HCEC 1CT (cell line): Measurements from ENCODE around the gene MYBPH.

ENCODE experiments used
- DNase-seq: peaks from one replicate; pipeline ENCODE4 v3.0.0-alpha.2; 2017

The MYBPH gene

DNA sequence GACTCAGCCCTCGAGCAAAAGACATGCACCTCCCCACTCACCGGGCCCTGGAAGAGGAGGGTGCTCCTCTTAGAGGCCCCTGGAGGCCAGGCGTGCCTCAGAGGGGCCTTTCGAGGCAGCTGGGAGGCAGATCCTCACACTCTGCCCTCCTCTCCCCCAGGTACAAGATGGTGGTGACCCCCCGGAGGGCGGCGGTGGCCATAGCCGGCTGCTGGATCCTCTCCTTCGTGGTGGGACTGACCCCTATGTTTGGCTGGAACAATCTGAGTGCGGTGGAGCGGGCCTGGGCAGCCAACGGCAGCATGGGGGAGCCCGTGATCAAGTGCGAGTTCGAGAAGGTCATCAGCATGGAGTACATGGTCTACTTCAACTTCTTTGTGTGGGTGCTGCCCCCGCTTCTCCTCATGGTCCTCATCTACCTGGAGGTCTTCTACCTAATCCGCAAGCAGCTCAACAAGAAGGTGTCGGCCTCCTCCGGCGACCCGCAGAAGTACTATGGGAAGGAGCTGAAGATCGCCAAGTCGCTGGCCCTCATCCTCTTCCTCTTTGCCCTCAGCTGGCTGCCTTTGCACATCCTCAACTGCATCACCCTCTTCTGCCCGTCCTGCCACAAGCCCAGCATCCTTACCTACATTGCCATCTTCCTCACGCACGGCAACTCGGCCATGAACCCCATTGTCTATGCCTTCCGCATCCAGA is 10.4 kb downstream of the MYBPH start:
- no peak for DNase-seq

DNA sequence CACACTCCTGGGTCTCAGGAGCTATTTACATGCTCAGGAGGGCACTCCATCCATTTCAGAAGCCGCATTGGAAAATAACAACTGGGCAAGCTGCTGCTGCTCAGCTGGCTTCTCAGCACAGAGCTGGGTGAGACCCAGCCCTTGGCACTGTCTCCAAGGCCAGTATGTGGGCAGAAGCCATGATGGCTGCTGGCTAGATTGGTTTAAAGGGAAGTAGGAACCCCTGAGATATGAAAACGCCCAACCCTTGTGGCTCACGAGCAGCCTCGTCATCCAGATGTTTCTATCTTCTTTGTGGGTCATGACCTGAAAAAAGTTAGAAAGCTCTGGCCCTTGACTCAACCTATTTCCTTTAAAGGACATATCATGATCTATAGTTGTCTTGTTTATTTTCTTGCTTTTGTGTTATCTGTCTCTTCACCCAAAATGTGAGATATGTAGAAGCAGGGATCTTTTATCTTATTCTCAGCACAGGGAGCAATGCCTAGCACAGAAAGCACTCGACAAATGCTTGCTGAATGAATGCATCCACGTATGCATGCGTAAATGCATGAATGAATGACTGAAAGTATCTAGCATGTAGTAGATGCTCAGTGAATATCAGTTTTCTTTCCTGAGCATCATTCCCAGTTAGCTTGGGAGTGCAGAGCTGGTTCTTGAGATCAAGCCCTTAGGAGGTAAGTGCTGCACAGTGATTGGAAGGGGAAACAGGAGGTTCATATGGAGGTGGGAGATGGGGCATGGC is 11.6 kb downstream of the MYBPH start:
- DNase-seq = peak; percentile 7

DNA sequence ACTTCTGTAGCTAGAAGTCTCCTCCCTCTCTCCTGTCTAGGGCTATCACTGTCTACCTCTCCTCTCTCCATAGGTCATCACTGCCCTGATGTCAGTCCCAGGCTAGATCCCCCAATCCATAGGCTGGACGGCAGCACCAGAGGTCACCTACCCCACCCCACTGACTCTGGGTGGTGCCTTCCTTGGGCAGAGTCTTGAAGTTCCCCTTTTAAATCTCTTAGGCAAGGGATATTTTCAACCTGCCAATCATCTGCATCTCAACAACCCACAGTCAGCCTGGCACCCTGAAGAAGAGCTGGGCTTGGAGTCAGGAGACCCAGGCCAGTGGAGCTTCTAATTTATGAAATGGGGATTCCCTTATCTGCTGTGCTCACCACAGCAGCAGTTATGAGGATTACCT is 13.2 kb downstream of the MYBPH start:
- DNase-seq = no peak

DNA sequence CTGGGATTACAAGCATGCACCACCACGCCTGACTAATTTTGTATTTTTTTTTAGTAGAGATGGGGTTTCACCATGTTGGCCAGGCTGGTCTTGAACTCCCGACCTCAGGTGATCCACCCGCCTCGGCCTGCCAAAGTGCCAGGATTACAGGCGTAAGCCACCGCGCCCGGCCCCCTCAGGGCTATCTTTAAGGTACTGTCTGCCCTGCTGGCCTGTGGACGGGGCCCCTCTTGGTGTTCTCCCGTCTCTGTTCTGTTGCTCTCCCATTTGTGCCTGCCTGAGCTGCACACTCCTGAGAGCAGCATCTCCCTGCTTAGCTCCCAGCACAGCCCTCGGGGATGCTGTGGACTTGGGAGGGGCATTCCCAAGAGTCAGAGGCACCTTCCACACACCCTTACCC is 13.9 kb downstream of the MYBPH start:
- no peak for DNase-seq

DNA sequence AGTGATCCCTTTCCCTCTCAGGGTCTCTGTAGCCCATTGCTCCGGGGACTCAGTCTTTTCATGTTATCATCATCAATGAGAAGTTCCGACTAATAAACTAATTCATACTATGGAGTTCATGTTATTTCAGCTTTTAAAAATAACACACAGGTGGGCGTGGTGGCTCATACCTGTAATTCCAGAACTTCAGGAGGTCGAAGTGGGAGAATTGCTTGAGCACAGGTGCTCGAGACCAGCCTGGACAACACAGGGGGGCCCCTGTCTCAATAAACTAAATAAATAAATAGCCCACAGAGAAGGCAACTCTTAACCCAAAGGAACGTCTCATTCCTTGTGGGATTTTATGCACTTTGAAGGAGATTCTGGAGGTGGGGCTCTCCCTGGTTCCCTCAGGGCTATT is 14.5 kb downstream of the MYBPH start:
- no peak for DNase-seq

DNA sequence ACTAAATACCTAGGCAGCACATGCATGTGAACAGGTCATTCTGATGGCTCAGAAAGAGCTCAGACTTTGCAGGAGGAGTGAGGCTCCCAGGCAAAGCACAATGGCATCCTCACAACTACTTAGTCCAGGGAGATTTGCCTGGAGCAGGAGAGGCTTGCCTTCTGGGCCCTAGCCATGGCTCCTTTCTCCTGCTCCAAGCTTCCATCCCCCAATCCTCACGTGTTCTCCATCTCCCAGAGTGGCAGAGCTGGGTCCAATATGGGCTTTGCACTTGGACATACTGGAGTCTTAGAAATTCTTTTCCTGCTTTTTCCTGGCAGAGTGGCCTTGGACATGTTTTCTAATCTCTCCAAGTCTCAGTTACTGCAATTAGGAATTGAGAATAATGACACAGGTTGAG is 15.8 kb downstream of the MYBPH start:
- DNase-seq = no peak

DNA sequence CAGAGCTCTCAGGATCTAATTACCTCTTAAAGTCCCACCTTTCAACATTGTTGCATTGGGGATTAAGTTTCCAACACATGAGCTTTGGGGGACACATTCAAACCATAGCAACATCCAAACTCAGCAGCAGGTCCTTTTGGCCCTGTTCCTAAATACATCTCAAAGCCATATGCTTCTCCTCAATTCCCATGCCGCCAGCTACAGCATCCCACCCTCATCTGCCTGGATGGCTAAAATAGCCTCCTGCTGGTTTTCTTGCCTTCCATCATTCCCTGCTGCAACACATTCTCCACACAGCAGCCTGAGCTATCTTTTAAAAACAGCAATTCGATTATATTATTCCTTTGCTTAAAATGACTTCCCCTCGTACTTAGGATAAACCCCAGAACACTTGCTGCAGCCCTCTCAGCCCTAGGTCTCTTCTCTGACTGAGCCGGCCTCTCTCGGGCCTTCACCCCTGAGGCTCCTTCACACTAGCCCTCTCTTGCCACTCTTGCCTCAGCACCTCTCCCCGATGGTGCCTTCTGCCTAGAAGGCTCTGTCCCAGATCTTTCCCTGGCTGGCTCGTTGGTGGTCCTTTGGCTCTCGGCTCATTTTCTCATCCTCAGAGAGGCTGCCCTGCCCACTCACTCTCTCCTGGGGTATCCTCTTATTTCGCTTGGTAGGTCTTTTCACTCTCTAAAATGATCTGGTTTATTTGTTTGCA is 16.5 kb downstream of the MYBPH start:
- no peak for DNase-seq

DNA sequence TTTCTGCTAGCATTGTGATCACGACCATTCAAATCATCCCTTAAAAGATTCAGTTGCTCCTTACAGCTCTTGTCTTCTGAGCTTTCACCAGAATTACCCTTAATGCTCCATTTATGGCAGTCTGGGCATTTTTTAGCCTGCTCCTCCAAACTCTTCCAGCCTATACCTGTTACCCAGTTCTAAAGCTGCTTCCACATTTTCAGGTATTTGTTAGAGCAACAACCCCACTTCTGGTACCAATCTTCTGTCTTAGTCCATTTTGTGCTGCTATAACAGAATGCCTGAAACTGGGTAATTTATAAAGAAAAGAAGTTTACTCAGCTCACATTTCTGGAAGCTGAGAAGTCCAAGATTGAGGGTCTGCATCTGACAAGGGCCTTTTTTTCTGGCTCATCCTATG is 17.2 kb downstream of the MYBPH start:
- no peak for DNase-seq

DNA sequence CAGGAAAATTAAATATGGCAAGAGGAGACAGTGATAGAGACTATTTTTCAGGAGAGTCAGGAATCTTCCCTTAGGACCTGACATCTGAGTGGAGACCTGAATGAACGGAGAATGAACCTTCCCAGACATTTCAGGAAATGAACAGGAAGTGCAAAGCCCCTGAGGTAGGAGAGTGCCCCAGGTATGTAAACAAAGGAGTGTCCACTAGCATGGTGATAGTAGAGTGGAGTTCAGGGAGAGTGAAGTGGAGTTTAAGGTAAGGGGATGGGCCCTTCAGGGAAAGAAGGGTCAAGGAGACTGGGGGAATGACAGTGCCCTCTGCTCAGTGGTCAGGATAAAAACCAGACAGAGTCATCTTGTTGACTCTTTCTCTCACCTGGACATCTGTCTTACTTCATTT is 19.3 kb downstream of the MYBPH start:
- no peak for DNase-seq

DNA sequence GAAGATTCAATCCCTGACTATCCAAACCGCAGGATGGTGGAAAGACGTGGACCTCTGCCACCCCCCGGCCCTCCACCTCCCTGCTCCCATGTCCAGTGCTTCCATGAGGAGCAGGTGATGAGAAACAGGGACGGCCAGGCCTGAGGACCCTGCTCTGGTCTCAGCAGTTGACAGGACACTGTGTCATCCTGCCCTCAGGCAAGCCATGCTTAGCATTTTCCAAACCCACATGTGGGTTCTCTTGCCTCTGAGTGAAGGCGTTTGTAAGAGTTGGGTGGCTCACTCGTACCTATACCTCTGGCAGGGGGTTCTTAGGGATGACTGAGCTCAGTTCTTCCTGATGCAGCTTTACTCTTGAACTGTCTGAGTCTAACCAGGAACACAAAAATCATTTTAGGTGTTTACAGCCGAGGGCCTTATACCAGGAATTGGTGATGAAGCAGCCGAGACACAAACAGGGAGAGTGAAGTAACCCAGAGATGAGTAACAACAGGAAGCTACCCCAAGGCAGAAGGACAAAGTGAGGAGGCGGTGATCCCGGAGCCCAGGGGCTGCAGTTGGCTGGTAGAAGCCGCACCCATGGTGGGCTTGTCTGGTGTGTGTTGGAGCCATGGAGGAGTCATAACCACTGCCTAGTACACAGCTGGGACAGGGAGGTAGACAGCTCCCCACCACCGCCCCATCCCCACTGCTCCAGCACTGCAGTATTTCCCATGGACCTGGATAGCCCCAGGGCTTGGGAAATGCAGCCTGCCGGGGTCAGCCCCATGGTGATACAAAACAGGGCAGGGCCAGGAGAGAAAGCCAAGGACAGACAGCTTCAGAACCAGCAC is 21.4 kb downstream of the MYBPH start:
- DNase-seq = peak; percentile 32

DNA sequence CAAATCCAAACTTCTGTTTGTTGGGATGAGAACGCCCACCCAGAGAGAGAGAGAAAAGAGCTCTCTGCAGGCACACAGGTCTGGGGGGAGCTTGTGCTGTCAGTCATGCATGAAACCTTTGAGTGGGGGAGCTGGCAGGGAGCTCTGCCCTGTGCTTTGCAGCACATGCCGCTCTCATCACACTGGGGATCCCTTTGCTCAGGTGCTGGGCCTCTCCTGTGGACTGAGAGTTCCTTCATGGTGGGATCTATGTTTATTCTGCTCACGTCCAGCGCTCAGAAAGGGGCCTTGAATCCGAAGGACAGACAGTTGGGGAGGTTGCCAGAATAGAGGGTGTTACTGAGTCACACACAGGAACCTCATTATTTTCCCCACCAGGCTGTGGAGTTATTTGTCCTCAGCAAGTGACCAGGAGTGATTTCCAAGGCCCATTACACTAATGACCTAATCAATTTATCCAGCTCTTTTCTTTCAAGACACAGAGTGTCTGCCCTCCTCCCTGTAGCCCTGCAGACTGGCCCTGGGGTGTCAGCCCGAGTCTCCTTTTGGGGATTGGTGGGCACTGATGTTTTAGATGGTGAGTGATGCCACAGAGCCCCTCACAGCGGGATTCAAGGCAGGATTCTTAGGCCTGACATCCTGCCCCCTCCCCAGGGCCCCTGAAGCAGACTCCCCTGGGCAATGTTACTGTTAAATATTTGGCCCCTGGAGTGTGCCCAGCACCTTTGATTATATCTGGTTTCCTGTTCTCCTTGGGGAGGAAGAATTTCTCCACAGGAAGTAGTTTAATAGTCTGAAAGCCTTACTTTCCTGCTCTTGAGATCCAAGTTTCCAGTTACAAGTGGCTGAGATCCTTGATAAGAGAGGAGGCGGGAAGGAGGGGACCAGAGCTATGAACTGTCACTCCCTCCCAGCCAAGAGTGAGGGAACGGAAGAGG is 22.3 kb downstream of the MYBPH start:
- DNase-seq = no peak

DNA sequence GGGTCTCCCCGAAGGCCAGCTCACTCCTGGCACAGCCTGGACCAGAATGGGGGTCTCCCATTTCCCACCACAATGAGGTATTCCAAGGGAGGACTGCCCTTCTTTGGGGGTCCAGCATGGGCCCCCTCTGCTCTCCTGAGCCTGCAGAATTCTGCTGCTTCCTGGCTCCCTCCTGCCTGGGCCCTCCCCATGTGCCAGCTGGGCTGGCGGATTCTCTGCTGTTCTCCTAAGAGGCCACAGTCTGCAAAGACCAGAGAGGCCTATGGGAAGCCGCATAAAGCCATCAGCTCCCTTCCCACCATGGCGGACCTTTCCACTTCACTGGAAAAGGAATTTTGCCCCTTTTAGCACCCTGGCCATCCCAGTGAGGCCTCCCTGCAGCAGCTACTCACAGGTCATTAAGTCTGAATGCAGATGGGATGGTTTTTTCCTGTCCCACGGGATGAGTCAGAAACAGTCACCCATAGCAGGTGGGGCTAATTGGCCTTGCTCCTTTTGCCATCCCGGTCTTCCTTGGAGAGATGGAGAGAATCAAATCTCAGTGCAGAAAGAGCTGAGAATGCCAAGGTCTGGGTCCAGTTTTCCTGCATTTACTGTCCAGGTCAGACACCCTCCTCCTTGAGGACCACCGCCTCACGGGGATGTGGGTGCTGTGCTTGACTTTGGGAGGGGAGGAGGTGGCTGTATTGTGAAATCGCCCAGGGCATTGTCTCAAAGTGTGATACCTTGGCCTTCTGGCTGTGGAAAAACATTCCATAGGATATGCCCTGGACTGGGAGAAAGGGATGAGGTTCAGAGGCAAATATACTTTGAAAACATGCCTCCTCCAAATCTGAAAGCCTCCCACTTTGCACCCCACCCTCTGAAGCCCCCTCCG is 23.2 kb downstream of the MYBPH start:
- DNase-seq = peak; percentile 57

DNA sequence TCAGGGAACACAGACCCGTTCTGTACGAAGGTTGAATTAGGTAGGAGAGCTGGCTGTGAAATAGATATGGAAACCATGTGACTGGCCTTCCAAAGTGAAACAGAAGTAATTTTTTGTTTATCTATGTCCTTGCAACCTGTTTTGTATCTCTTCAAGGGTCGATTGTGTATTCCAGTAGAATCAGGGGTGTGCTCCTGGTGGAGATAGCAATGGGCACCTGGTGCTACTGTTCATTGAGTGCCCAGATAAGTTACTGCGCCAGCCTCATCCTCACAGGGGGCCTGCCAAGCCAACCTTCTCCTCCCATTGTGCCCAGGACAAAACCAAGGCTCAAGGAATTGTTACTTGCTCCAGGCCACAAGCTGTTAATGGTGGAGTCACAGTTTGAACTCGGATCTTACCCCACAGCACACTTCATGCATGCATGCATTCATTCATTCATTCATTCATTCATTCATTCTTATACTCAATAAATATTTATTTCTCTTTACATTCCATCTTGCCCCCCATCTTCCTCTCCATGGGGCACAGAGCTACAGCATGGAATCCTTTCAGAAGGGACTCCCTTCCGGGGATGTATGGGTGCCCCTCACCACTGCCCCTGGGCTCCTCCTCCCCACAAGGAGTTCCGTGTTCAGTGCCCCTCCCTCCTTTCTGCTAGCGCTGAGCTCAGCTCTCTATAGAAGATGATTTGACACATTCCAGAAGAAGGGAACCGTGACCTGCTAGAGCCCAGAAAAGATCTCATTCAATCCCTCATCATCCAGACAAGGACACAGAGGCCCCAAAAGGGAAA is 24.1 kb downstream of the MYBPH start:
- no peak for DNase-seq

DNA sequence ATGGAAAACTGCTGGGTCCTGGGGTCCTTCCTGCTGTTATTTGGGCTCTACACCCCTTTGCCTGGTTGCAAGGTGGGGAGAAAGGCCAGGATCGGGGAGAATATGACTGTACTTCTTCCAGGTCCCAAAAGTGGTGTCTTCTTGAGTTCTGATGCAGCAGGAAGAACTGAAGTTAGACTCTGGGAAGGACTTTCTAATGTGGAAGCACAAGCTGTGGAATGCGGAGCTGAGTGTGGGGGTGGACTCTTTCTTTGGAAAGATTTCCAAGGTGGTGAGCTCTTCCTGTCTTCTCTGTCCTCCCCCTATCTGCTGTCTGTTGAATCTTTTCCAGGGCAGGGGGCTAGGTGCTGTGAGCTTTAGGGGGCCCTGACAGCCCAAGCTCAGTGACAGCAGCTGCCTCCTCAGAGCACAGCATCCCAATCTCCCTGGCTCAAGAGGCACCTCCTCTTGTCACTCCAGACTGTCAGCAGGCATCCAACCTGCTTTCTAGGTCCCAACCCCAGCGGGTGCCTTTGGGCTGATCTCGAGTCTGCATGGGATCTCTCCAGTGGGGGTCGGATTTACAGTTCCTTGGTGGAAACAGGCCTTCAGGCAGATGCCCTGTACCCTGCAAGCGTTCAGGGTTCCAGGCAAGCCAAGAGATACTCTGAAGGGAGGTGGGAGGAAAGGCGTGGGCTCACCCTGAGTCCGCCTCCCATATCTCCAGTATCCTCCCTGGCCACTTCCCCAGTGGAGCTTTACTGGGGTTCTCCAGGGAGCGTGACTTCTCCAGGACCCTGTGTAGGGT is 24.9 kb downstream of the MYBPH start:
- DNase-seq = no peak

DNA sequence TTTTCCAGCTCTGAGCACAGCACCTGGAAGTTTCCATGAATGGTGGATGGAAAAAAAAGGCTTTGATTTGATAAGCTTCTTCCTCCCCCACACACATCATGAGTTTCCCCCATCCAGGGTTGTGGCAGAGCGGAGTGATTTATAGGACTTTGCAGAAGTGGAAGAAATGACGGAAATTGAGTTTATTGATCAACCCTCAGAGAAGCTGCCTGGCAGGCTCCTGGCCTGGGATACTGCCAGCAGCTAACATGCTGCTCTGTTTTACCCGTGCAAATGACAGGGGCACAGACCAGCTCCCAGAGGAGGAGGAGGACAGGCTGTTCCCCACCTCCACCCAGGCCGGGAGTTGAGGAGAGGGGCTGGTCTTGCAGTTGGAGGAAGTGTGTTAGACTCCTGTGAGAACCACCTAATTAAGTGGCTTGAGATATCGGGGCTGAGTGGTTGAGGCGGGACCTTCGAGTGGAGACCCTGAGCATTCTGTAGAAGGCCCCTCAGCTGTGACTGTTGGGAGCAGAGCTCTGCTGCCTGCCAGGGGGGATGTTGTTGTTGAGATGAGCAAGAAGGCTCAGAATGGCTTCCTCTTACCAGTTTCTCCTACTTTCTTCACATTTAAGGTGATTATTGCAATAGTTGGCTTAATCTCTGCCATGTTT is 26.3 kb downstream of the MYBPH start:
- no peak for DNase-seq

DNA sequence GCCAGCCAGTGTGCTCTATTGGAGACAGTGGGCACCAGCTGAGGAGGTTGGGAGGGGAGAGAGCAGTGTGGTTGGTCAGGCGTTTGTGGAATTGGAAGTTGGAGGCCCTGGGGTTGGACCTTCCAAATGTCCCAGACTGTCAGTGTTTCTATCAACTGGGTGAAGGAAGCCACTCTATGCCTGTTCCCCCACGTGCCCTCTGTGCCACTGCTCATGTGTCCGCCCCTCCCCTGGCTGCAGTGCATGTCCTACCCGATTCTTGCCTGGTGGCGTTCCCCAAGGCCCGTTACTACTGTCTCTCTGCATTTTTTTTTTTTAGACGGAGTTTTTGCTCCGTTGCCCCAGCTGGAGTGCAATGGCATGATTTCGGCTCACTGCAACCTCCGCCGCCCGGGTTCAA is 27.0 kb downstream of the MYBPH start:
- no peak for DNase-seq

DNA sequence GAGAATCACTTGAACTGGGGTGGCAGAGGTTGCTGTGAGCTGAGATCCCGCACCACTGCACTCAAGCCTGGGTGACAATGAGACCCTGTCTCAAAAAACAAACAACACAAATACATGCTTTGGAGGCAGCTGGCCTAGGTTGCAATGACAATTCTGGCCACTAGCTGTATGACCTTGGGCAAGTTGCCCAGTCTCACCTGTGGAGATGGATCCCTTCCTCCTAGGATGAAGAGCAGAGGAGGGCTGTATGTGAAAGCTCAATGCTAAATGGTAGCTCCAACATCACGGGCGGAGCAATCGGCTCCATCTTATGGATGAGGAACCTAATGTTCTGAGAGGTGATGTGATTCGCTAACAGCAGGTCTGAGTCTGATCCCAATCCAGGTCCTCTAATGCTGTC is 27.5 kb downstream of the MYBPH start:
- no peak for DNase-seq

DNA sequence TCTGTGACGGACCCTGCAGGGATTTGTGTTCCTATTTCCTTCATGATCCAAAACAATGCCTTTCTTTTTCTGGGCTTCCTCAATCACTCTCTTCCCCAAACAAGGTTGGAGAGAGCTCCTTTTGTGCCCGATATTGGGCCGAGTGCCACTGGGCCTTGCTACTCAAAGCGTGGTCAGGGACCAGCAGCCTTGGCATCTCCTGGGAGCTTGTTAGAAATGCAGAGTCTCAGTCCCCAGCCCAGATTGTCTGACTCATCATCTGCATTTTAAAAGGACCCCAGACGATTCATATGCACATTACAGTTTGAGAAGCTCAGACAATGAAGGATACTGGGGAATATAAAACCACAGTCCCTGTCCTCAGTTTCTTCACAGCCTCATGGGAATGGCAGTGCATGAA is 28.2 kb downstream of the MYBPH start:
- DNase-seq = no peak

DNA sequence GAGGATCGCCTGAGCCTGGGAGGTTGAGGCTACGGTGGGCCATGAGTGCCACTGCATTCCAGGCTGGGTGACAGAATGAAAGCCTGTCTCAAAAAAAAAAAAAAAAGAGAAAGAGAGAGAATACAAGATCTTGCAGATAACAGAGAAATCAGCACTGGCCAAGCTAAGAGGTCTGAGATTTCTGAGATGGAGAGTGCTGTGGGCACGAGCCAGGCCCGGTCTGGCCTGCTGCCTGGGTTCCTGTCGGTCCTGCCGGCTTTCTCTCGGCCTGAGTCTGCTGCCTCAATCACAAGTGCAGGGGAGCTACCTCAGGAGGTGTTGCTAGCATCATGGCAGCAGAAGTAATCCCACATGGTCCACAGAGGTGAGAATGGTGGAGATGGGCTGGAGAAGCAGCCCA is 29.1 kb downstream of the MYBPH start:
- DNase-seq = no peak
